HAP-1 (cell line): ENCODE results near the gene KDM4C.

Experiments
- DNase-seq, 2 experiments: peaks; one replicate each; pipeline ENCODE4 v3.0.0-alpha.2; 2016 to 2020; ENCODE audit warnings: low spot score in 2 of 2
- H3K27me3 ChIP-seq: fragments of 250-450 bp; sonication (Bioruptor Pico); 2 replicates; pipeline ENCODE4 v1.5.1; 2020; ENCODE audit warnings: low read depth, mild to moderate bottlenecking, moderate library complexity
- H3K36me3 ChIP-seq: fragments of 250-450 bp; sonication (Bioruptor Pico); replicated peaks from 2 replicates; pipeline ENCODE4 v1.5.1; 2020; ENCODE audit warnings: mild to moderate bottlenecking
- H3K4me1 ChIP-seq: fragments of 250-450 bp; sonication (Bioruptor Pico); 2 replicates; pipeline ENCODE4 v1.5.1; 2020; ENCODE audit warnings: mild to moderate bottlenecking
- H3K4me3 ChIP-seq: fragments of 250-450 bp; sonication (Bioruptor Pico); 2 replicates; pipeline ENCODE4 v1.5.1; 2020; ENCODE audit warnings: mild to moderate bottlenecking, moderate library complexity
- H3K9me3 ChIP-seq: fragments of 250-450 bp; sonication (Bioruptor Pico); 2 replicates; pipeline ENCODE4 v1.5.1; 2020; ENCODE audit warnings: mild to moderate bottlenecking, moderate library complexity
- in situ Hi-C: fragments of 300-500 bp; cut with MboI; formaldehyde crosslinking; loops from 3 replicates; pipeline ENCODE4 v1.14.3; 2020; ENCODE audit warnings: low sequenced_read_pairs, inconsistent platforms, mixed read lengths

The KDM4C gene

DNA sequence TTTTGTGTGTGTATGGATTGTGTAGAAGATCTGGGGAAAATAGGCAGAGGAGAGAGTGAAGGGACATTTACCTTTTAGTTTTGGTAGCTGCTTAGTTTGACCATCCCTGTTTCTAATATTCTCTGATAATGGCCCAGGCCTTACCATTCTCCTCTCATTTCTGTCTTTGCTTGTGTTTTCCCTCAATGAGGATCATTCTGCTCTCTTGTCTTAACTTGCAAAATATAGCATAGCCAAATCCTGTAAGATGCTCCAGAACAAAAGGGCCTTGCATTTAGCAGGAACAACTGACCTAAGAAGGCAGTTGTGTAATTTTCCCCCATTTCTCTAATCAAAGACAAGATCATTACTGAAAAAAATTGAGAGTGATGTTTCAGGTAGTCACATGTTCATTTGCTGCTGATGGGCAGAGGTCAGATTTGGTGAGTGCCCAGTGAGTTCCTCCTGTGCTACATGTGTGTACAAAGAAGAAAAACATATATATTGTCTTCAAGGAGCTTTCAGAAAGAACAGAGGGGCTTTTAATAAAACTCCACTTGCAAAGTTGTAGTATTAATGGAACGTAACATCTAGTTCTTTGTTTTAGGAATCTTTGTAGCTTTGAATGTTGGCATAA lies 139.5 kb downstream of the KDM4C start:
- no peak overlapping the region for H3K4me3 ChIP-seq
- DNase-seq = no peak
- no peaks in the 10 kb centered on the region for H3K4me1 ChIP-seq
- no peaks in the 10 kb centered on the region for H3K36me3 ChIP-seq
- H3K9me3 ChIP-seq = no peaks in the 10 kb centered on the region
- H3K27me3 ChIP-seq = no peaks in the 10 kb centered on the region
- in situ Hi-C loops = no loop called here

- H3K4me1 ChIP-seq = no peaks in the 10 kb centered on the region
- H3K9me3 ChIP-seq = no peaks in the 10 kb centered on the region
- no peaks in the 10 kb centered on the region for H3K27me3 ChIP-seq
- in situ Hi-C loops = no loop called here
- H3K36me3 ChIP-seq = no peaks in the 10 kb centered on the region
- DNase-seq = no peak
- no peak overlapping the region for H3K4me3 ChIP-seq
These were observed 140.1 kb downstream of the KDM4C start for GRCh38 chr9:6897898-6898302.

GRCh38 chr9:6899274-6899673 lies 141.5 kb downstream of the KDM4C start:
- Histone ChIP-seq H3K4me1 (no peaks in the 10 kb centered on the region), H3K27me3 (no peaks in the 10 kb centered on the region), H3K36me3 (no peaks in the 10 kb centered on the region), H3K9me3 (no peaks in the 10 kb centered on the region), H3K4me3 (no peak overlapping the region)
- in situ Hi-C loops = no loop called here
- no peak for DNase-seq

DNA sequence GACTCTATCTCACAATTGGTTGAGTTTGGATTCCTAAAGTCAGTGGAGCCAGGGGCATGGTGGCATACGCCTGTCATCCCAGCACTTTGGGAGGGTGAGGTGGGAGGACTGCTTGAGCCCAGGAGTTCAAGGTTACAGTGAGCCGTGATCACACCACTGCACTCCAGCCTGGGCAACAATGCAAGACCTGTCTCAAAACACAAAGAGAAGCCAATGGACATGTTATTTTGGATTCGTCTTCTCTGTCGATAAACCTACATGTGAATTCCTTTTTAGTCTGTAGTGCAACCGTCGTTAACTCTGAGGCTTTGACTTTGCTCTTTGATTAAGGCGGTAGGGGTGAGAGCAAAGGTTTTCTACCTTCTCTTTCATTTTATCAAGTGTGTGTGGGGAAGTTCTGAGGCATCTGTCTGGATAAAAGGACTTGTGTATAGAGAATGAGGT lies 142.7 kb downstream of the KDM4C start:
- Histone ChIP-seq H3K27me3 (no peaks in the 10 kb centered on the region), H3K9me3 (no peaks in the 10 kb centered on the region), H3K4me1 (no peaks in the 10 kb centered on the region), H3K4me3 (no peak overlapping the region), H3K36me3 (no peaks in the 10 kb centered on the region)
- in situ Hi-C loops = loop anchor here (10.0 kb wide), 1 partner anchor 634 kb away; no protein-coding TSS in a partner anchor
- no peak for DNase-seq

DNA sequence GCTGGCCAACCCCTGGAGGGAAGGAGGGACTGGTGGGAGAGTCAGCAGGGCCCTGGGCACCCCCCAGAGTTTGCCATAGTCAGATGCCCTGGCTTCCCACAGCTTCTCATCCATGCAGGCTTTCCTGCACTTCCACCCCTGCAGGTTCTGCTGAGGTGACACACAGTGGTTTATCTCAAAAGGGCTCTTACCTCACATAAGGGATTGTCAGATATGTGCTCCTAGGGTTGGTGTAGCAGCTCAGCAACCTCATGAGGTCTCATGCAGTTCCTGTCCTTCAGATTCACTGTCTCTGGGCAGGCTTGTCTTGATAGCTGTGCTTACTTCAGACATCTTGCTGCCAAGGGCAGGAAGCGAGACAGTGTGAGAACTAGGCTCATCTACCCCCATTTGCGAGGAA lies 143.4 kb downstream of the KDM4C start:
- DNase-seq = no peak
- no peaks in the 10 kb centered on the region for H3K27me3 ChIP-seq
- H3K4me3 ChIP-seq = no peak overlapping the region
- H3K9me3 ChIP-seq = no peaks in the 10 kb centered on the region
- no peaks in the 10 kb centered on the region for H3K36me3 ChIP-seq
- in situ Hi-C loops = loop anchor here (10.0 kb wide), 1 partner anchor 634 kb away; no protein-coding TSS in a partner anchor
- no peaks in the 10 kb centered on the region for H3K4me1 ChIP-seq

DNA sequence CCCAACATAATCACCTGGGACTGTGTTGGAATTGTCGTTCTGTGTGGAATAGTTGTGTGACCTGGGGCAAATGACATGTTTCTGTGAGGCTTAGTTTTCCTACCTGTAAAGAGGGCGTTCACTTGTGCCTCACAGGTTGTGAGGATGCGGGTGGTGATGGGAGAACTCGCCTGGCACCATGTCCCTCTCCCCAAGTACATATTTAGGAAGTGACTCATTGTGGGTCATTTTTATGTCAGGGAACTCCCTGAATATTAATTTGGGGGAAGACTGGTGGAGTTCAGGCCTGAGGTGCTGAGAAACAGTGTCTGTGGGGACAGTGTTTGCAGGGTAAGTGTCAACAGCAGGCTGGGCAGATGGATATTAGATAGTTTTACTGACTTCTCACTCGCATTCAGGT lies 144.7 kb downstream of the KDM4C start:
- Histone ChIP-seq H3K36me3 (no peaks in the 10 kb centered on the region), H3K9me3 (no peaks in the 10 kb centered on the region), H3K4me1 (peaks cover 9% of the 10 kb centered on the region), H3K27me3 (no peaks in the 10 kb centered on the region), H3K4me3 (no peak overlapping the region)
- DNase-seq = no peak
- in situ Hi-C loops = loop anchor here (10.0 kb wide), 1 partner anchor 632 kb away; no protein-coding TSS in a partner anchor

GRCh38 chr9:6904371-6904770 lies 146.6 kb downstream of the KDM4C start:
- no peaks in the 10 kb centered on the region for H3K9me3 ChIP-seq
- in situ Hi-C loops = loop anchor here (10.0 kb wide), 1 partner anchor 630 kb away; no protein-coding TSS in a partner anchor
- peaks cover 10% of the 10 kb centered on the region for H3K4me1 ChIP-seq
- DNase-seq = no peak
- H3K27me3 ChIP-seq = no peaks in the 10 kb centered on the region
- H3K4me3 ChIP-seq = no peak overlapping the region
- H3K36me3 ChIP-seq = no peaks in the 10 kb centered on the region

GRCh38 chr9:6905850-6906375 lies 148.1 kb downstream of the KDM4C start:
- peaks cover 10% of the 10 kb centered on the region for H3K4me1 ChIP-seq
- H3K27me3 ChIP-seq = no peaks in the 10 kb centered on the region
- H3K36me3 ChIP-seq = no peaks in the 10 kb centered on the region
- no peak for DNase-seq
- no peak overlapping the region for H3K4me3 ChIP-seq
- no peaks in the 10 kb centered on the region for H3K9me3 ChIP-seq
- in situ Hi-C loops = loop anchor here (10.0 kb wide), 1 partner anchor 629 kb away; no protein-coding TSS in a partner anchor

GRCh38 chr9:6907772-6908381 lies 150.1 kb downstream of the KDM4C start:
- H3K9me3 ChIP-seq = no peaks in the 10 kb centered on the region
- in situ Hi-C loops = loop anchor here (10.0 kb wide), 1 partner anchor 627 kb away; no protein-coding TSS in a partner anchor
- H3K4me1 ChIP-seq = peaks cover 10% of the 10 kb centered on the region
- DNase-seq = peak; percentile 45 to 66
- no peaks in the 10 kb centered on the region for H3K27me3 ChIP-seq
- H3K36me3 ChIP-seq = no peaks in the 10 kb centered on the region
- no peak overlapping the region for H3K4me3 ChIP-seq

- Histone ChIP-seq H3K4me3 (no peak overlapping the region), H3K27me3 (no peaks in the 10 kb centered on the region), H3K4me1 (peaks cover 10% of the 10 kb centered on the region), H3K36me3 (no peaks in the 10 kb centered on the region), H3K9me3 (no peaks in the 10 kb centered on the region)
- no peak for DNase-seq
- in situ Hi-C loops = loop anchor here (10.0 kb wide), 1 partner anchor 626 kb away; no protein-coding TSS in a partner anchor
These were observed 151.4 kb downstream of the KDM4C start for GRCh38 chr9:6909181-6909580.

DNA sequence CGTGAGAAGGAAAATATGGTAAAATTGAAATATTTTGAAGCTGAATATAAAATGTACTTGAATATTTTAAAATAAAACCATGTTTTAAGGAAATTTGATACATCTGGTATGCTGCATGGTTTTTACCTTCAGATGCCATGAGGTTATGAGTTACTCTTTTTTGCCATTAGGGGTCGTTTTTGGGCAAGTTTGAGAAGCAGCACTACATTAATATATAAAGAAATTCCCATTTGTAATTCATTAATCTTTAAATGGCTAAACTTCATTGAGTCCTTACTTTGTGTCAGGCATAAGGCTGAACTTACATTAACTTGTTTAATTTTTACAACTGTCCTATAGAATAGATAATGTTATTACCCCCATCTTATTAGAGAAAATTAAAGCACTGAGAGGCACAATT lies 152.3 kb downstream of the KDM4C start:
- H3K4me1 ChIP-seq = peaks cover 10% of the 10 kb centered on the region
- peak in 1 of 2 experiments; percentile 43 for DNase-seq
- in situ Hi-C loops = no loop called here

DNA sequence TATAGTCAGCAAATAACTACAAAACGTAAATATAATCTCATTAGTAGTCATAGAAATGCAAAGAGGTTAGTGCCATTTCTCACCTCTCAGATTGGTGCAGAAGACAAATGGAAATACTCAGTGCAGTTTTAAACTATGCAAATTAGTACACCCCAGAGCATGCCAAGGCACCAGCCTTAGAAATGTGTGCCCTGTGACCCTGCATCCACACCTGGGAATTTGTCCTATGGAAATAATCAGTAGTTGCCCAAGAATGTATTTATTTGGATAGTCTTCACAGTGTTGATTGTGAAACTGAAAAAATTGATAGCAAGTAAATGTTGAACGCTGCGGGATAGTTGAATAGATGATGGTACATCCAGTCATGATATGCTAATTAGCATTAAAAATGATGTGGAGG lies 152.7 kb downstream of the KDM4C start:
- H3K4me1 ChIP-seq = peaks cover 10% of the 10 kb centered on the region
- no peaks in the 10 kb centered on the region for H3K36me3 ChIP-seq
- H3K4me3 ChIP-seq = no peak overlapping the region
- H3K9me3 ChIP-seq = no peaks in the 10 kb centered on the region
- in situ Hi-C loops = no loop called here
- no peaks in the 10 kb centered on the region for H3K27me3 ChIP-seq
- DNase-seq = no peak

More for the DNA sequence above, 152.3 kb downstream of the KDM4C start:
- no peak overlapping the region for H3K4me3 ChIP-seq
- H3K36me3 ChIP-seq = no peaks in the 10 kb centered on the region
- H3K27me3 ChIP-seq = no peaks in the 10 kb centered on the region
- no peaks in the 10 kb centered on the region for H3K9me3 ChIP-seq

- Histone ChIP-seq H3K27me3 (no peaks in the 10 kb centered on the region), H3K4me3 (no peak overlapping the region), H3K4me1 (peaks cover 5% of the 10 kb centered on the region), H3K9me3 (no peaks in the 10 kb centered on the region), H3K36me3 (no peaks in the 10 kb centered on the region)
- DNase-seq = no peak
- in situ Hi-C loops = no loop called here
These were observed 154.3 kb downstream of the KDM4C start for GRCh38 chr9:6911901-6912638.

DNA sequence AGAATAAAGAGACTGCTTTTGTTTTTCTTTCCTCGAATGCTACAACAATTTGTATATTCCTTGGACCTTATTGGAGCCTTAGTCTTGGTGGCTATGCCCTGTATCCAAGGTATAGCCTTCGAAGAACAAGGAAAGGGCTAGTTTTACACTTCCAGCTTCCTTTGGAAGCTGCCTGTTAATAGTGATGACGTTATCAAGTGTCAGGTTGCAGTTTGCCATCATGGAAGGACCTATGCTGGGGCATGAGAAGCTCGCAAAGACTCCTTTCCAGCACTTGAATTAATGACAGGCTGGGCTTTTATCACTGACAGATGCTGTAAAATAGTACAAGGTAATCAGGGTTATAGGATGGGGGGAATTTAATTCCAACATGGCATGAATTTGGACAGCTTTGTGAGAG lies 157.9 kb downstream of the KDM4C start:
- Histone ChIP-seq H3K36me3 (no peaks in the 10 kb centered on the region), H3K4me3 (no peak overlapping the region), H3K4me1 (no peaks in the 10 kb centered on the region), H3K27me3 (no peaks in the 10 kb centered on the region), H3K9me3 (no peaks in the 10 kb centered on the region)
- in situ Hi-C loops = no loop called here
- DNase-seq = no peak
